Measurements from ENCODE around the gene TBL1X. TPM values are rescaled to one million over a fixed set of nuclear protein-coding genes. Genes with fewer than 3 reads are reported as not detected.

The TBL1X gene
- total and polyA plus RNA-seq, 2 of the 4 experiments (the other 2 are of a cell fraction), result 16.2 to 20.8 TPM

- Histone ChIP-seq H3K56ac (ENCODE audit: extremely low read depth, insufficient read depth, low read length) (no peak overlapping the region), H4K5ac (ENCODE audit: low read depth, low read length) (no peak overlapping the region), H3K36me3 (ENCODE audit: control insufficient read depth, insufficient read depth, low read length) (no peaks in the 10 kb centered on the region), H3K4me1 (ENCODE audit: control insufficient read depth, insufficient read depth, low read length) (peaks cover 2% of the 10 kb centered on the region; the same call in 1 of the 2 replicates), H2BK5ac (ENCODE audit: low read depth, low read length, poor library complexity, severe bottlenecking) (no peak overlapping the region), H3K79me1 (ENCODE audit: low read depth in 1 of 2, low read length in 2 of 2) (no peaks in the 10 kb centered on the region), H2BK20ac (ENCODE audit: low read depth, low read length) (no peak overlapping the region), H2AFZ (replicated peaks; ENCODE audit: low read length, poor library complexity) (no peak overlapping the region), H2AK9ac (replicated peaks; ENCODE audit: low read depth, low read length, poor library complexity) (no peak overlapping the region), H3K23ac (ENCODE audit: low read depth, low read length) (no peak overlapping the region), H3K4me3 (ENCODE audit: insufficient read depth, low read depth, low read length) (no peak overlapping the region), H3K27ac (ENCODE audit: insufficient read depth, low read length) (no peak overlapping the region), H3K14ac (replicated peaks; ENCODE audit: low read depth, low read length) (no peak overlapping the region), H3K9me1 (ENCODE audit: insufficient read depth, low read length) (no peaks in the 10 kb centered on the region; the same call in 1 of the 2 replicates), H3K18ac (ENCODE audit: low read depth, low read length) (no peak overlapping the region), H3K27me3 (ENCODE audit: control insufficient read depth, insufficient read depth, low read length) (no peaks in the 10 kb centered on the region), H3K4ac (ENCODE audit: low read depth, low read length) (no peak overlapping the region), H4K8ac (ENCODE audit: low read depth in 2 of 2, low read length in 2 of 2) (no peak overlapping the region), H3K4me2 (ENCODE audit: low read depth, low read length) (no peak overlapping the region), H2BK15ac (ENCODE audit: low read depth, low read length) (no peak overlapping the region), H3K9me3 (ENCODE audit: control insufficient read depth, insufficient read depth, low read length) (peaks cover 2% of the 10 kb centered on the region; the same call in 1 of the 2 replicates), H2BK120ac (ENCODE audit: low read depth, low read length) (no peak overlapping the region), H2AK5ac (ENCODE audit: low read depth, low read length) (no peak overlapping the region), H4K91ac (ENCODE audit: insufficient read depth, low read depth, low read length) (no peak overlapping the region), H3K9ac (ENCODE audit: low read depth, low read length) (no peak overlapping the region), H4K20me1 (ENCODE audit: insufficient read depth, low read length) (no peaks in the 10 kb centered on the region)
- TF ChIP-seq ELK1 (IDR thresholded peaks at IDR 0.05; ENCODE audit: borderline replicate concordance, low read depth, low read length), result no peak
- TF ChIP-seq RFX5 (IDR thresholded peaks at IDR 0.05; ENCODE audit: low read depth, low read length), result no peak
- TF ChIP-seq RCOR1 (IDR thresholded peaks at IDR 0.05; ENCODE audit: insufficient replicate concordance, low read length), result no peak
- TF ChIP-seq POLR2A (IDR thresholded peaks at IDR 0.05; ENCODE audit: low read depth, low read length), result no peak
- no peak for TF ChIP-seq MXI1 (IDR thresholded peaks at IDR 0.05; ENCODE audit: borderline replicate concordance, low read depth, low read length)
- TF ChIP-seq NFE2L2 (IDR thresholded peaks at IDR 0.05; ENCODE audit: low read depth, low read length), result no peak
- TF ChIP-seq MAZ (IDR thresholded peaks at IDR 0.05; ENCODE audit: borderline replicate concordance, low read depth, low read length), result no peak
- in situ Hi-C loops (cut with MboI; ENCODE audit: low sequenced_read_pairs) (no loop called here), dilution Hi-C loops (cut with HindIII; ENCODE audit: low sequenced_read_pairs, unreplicated experiment) (no loop called here), intact Hi-C loops (cut with micrococcal nuclease) (no loop called here)
- POLR2A ChIA-PET (ENCODE audit: unreplicated experiment), result no interaction called here
- no TSS peak for BruUV-seq (replicated peaks)
- DNase-seq (no peak), ATAC-seq (ENCODE audit: low read depth) (no peak)
- 50 to 100% methylated on average over 1 to 2 of the region's 6 CpGs for WGBS, 2 experiments (ENCODE audit: extremely low coverage in 2 of 2, insufficient read length in 1 of 2)
- CTCF ChIA-PET, result no interaction called here
Observed at GRCh38 chrX:9418262-9418661, 46.6 kb upstream of the TBL1X start.

Data from IMR-90 (cell line).